ENCODE measurements around the gene RPL11. TPM values are rescaled to one million over a fixed set of nuclear protein-coding genes. Genes with fewer than 3 reads are reported as not detected.

RPL11 gene
- 1,611 and 1,698 TPM in 2 replicates for total RNA-seq

GRCh38 chr1:23691499-23692307 is at the start of gene RPL11:
Gene RPL11 (plus strand): TSS chr1:23691806. CDS start chr1:23691824, 18 bp downstream.

GRCh38 chr1:23743287-23744152 is 51.9 kb downstream of the RPL11 start, which contains the start of gene ELOA:
Gene ELOA (plus strand): TSS chr1:23743471. CDS start chr1:23743504, 33 bp downstream.

Other genes starting within 250 kb of the RPL11 start
- gene ASAP3, start 207.6 kb upstream of the RPL11 start, total RNA-seq: 58.6 and 72.0 TPM in 2 replicates
- under 0.01 and 0.14 TPM in 2 replicates for gene E2F2, start 160.6 kb upstream of the RPL11 start, total RNA-seq
- gene ID3, start 132.3 kb upstream of the RPL11 start, total RNA-seq: 195 and 250 TPM in 2 replicates
- gene ELOA, start 51.7 kb downstream of the RPL11 start, total RNA-seq: 16.5 and 17.9 TPM in 2 replicates
- 28.2 and 34.9 TPM in 2 replicates for gene PITHD1, start 86.6 kb downstream of the RPL11 start, total RNA-seq
- gene LYPLA2, start 99.3 kb downstream of the RPL11 start, total RNA-seq: 29.3 and 36.1 TPM in 2 replicates
- gene GALE, start 108.9 kb downstream of the RPL11 start, total RNA-seq: 11.4 and 13.4 TPM in 2 replicates
- 52.0 and 53.9 TPM in 2 replicates for gene HMGCL, start 133.6 kb downstream of the RPL11 start, total RNA-seq
- gene FUCA1, start 176.5 kb downstream of the RPL11 start, total RNA-seq: 5.6 and 9.0 TPM in 2 replicates
- gene CNR2, start 221.6 kb downstream of the RPL11 start, total RNA-seq: not detected in 2 replicates